Measurements from ENCODE around the gene MAP4.

DNA sequence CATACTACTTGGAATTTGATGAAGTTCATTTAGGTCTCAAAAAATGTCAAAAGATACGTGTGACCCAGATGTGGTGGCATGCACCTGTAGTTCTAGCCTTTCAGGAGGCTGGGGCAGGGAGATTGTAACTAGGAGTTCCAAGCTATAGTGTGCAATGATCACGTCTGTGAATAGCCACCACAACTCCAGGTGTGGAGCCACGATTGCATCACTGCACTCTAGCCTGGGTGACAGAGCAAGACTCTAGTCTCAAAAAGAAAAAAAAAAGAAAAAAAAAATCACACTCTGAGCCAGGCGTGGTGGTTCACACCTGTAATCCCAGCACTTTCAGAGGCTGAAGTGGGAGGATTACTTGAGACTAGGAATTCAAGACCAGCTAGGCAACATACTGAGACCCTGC, 14.2 kb downstream of the MAP4 start:
- TF ChIP-seq, protein P1, sequence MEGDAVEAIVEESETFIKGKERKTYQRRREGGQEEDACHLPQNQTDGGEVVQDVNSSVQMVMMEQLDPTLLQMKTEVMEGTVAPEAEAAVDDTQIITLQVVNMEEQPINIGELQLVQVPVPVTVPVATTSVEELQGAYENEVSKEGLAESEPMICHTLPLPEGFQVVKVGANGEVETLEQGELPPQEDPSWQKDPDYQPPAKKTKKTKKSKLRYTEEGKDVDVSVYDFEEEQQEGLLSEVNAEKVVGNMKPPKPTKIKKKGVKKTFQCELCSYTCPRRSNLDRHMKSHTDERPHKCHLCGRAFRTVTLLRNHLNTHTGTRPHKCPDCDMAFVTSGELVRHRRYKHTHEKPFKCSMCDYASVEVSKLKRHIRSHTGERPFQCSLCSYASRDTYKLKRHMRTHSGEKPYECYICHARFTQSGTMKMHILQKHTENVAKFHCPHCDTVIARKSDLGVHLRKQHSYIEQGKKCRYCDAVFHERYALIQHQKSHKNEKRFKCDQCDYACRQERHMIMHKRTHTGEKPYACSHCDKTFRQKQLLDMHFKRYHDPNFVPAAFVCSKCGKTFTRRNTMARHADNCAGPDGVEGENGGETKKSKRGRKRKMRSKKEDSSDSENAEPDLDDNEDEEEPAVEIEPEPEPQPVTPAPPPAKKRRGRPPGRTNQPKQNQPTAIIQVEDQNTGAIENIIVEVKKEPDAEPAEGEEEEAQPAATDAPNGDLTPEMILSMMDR (IDR thresholded peaks at IDR 0.05 in 4 of 5, conservative IDR thresholded peaks at IDR 0.05 in 1 of 5): no peak
- no peak for TF ChIP-seq POLR2A (IDR thresholded peaks at IDR 0.05)
